Heart left ventricle (tissue), 16 donors: ENCODE data around the gene GAS7. TPM values are rescaled to one million over a fixed set of nuclear protein-coding genes. Genes with fewer than 3 reads are reported as not detected.

Source experiments
- ATAC-seq, 4 donors: fragments of 200-7000 bp; cut with Tn5 transposase; one replicate each; pipeline ENCODE4 v1.9.1; 2020 to 2022; ENCODE audit warnings: moderate library complexity in 4 of 4, mild to moderate bottlenecking in 3 of 4, moderate number of reproducible peaks in 1 of 4
- DNase-seq, 5 donors: peaks; one replicate each; pipeline ENCODE4 v3.0.0-alpha.2; 2020
- H3K27ac ChIP-seq, 12 donors: fragments of 200-600 bp; sonication (generic) in 4 of 12; one replicate each; pipeline versions ENCODE4 v1.5.0 to v1.8.0; 2016 to 2022; ENCODE audit warnings: mild to moderate bottlenecking in 2 of 12
- H3K27me3 ChIP-seq, 9 donors: fragments of 200-600 bp; sonication (generic) in 2 of 9; one replicate each; pipeline versions ENCODE4 v1.5.1 to v1.8.0; 2016 to 2022; ENCODE audit warnings: mild to moderate bottlenecking in 3 of 9
- H3K36me3 ChIP-seq, 9 donors: fragments of 200-600 bp; sonication (generic) in 2 of 9; one replicate each; pipeline versions ENCODE4 v1.5.0 to v1.8.0; 2018 to 2022; ENCODE audit warnings: mild to moderate bottlenecking in 2 of 9
- H3K4me1 ChIP-seq, 12 donors: fragments of 200-600 bp; sonication (generic) in 4 of 12; one replicate each; pipeline versions ENCODE4 v1.5.0 to v1.8.0; 2016 to 2022; ENCODE audit warnings: mild to moderate bottlenecking in 3 of 12
- H3K4me3 ChIP-seq, 12 donors: fragments of 200-600 bp; sonication (generic) in 4 of 12; one replicate each; pipeline versions ENCODE4 v1.5.0 to v1.8.0; 2017 to 2022; ENCODE audit warnings: mild to moderate bottlenecking in 9 of 12, moderate library complexity in 4 of 12
- H3K9me3 ChIP-seq, 12 donors: fragments of 200-600 bp; sonication (generic) in 4 of 12; one replicate each; pipeline versions ENCODE4 v1.5.0 to v1.8.0; 2016 to 2022; ENCODE audit warnings: mild to moderate bottlenecking in 1 of 12
- CTCF ChIP-seq, 12 donors: fragments of 200-600 bp; sonication (generic) in 4 of 12; IDR thresholded peaks; one replicate each; pipeline versions ENCODE4 v1.5.0 to v1.8.0; 2018 to 2022; ENCODE audit warnings: antibody characterized with exemption in 12 of 12, mild to moderate bottlenecking in 5 of 12
- POLR2A ChIP-seq, 2 donors: fragments of 450-650 bp; IDR thresholded peaks; one replicate each; pipeline ENCODE4 v1.6.1; 2017; ENCODE audit warnings: antibody characterized with exemption in 2 of 2, mild to moderate bottlenecking in 2 of 2, moderate library complexity in 2 of 2
- WGBS, 4 donors: extraction: QIAGEN DNeasy Blood & Tissue Kit in 2 of 4; methylation state at CpG; one replicate each; pipeline versions ENCODE4 v1.1.5 to v1.1.7; 2013 to 2018; 5-methylcytosine and 5-hydroxymethylcytosine counted together
- intact Hi-C, 10 donors: fragments of 100-400 bp; cut with DNase I; formaldehyde crosslinking; loops; one replicate each; pipeline versions ENCODE4 v1.11.1 to v1.14.2; 2022
- polyA plus RNA-seq, 2 donors: library from polyadenylated mRNA; stranded (reverse); fragments of 200-250 nt; gene quantifications; one replicate each; pipeline ENCODE4 v1.2.3, GENCODE V29; 2013
- total RNA-seq, 9 donors: library from RNA; depleted of rRNA in 2 of 9; stranded (reverse); fragments of >200 nt in 2 of 9; fragmentation: NEBNext Ultra II Directional in 3 of 9; extraction: Animal tissue kit (Norgen Biotek cat#: 25700) in 3 of 9; gene quantifications; one replicate each; pipeline versions ENCODE4 v1.1.0 to v1.2.4, GENCODE V29; 2016 to 2023
- donor health status: ischemic (EF 13 %, LVEDD 7.1; RV severe dilation, severe dysfunction).
- donor health status: healthy with polysubstance abuse.
- donor health status: DM: no; HTN: yes; CAD: no.
- donor health status: DM: no; HTN: no; CAD: no.
- donor health status: ischemic (EF 25% LVEDD 6.9; RV normal size, moderate dysfunction).
- donor health status: ischemic (EF 25% LVEDD 5.7; RV mildly dilated, moderate dysfunction).
- donor health status: healthy.
- donor health status: DM: yes; HTN: yes; CAD: no.
- donor health status: ischemic (EF 35%, LVEDD 5.7; RV mildly dilated, moderate dysfunction).
- donor health status: nonischemic (EF 11% LVEDD 7.7; RV severe dilation, severe dysfunction).
- donor health status: DM: yes; HTN: yes; CAD: no.
- donor health status: PGD.
- donor health status: ischemic (EF 29% LVEDD 5.4; RV normal size, mild dysfunction).
- donor health status: nonischemic (EF 23%, LVEDD 6.1; RV moderate dilation, normal function).

GAS7 gene
- total and polyA plus RNA-seq, 11 donors: 19.4 to 86.5 (median 65.1) TPM

GRCh38 chr17:10241781-10242180, 43.4 kb upstream of the GAS7 start:
- no peaks in the 10 kb centered on the region for H3K4me1 ChIP-seq
- peaks cover 0 to 3% (median 0%) of the 10 kb centered on the region in 9 donors for H3K27me3 ChIP-seq
- ATAC-seq: no peak
- no peaks in the 10 kb centered on the region for H3K9me3 ChIP-seq
- no peak overlapping the region for H3K27ac ChIP-seq
- no peaks in the 10 kb centered on the region for H3K36me3 ChIP-seq
- intact Hi-C loops: loop anchor here in 1 of 10 donors (10.0 kb wide), 1 partner anchor 73 kb away; no protein-coding TSS in a partner anchor
- 59 to 81% (median 75%) methylated on average over 4 of the region's 4 CpGs for WGBS, 4 donors
- DNase-seq: no peak
- TF ChIP-seq CTCF (IDR thresholded peaks at IDR 0.05) (no peak), POLR2A (IDR thresholded peaks at IDR 0.05) (no peak)
- no peak overlapping the region for H3K4me3 ChIP-seq

GRCh38 chr17:10238661-10239060, 40.3 kb upstream of the GAS7 start:
- intact Hi-C loops: no loop called here
- Histone ChIP-seq H3K4me3 (no peak overlapping the region), H3K27me3 (peaks cover 0 to 3% (median 0%) of the 10 kb centered on the region in 9 donors), H3K9me3 (no peaks in the 10 kb centered on the region), H3K27ac (no peak overlapping the region), H3K36me3 (no peaks in the 10 kb centered on the region), H3K4me1 (no peaks in the 10 kb centered on the region)
- ATAC-seq (no peak), DNase-seq (no peak)
- no peak for TF ChIP-seq POLR2A (IDR thresholded peaks at IDR 0.05)
- no peak for TF ChIP-seq CTCF (IDR thresholded peaks at IDR 0.05)
- WGBS, 4 donors: 49 to 63% (median 60%) methylated on average over 2 of the region's 2 CpGs

GRCh38 chr17:10234033-10234432, 35.6 kb upstream of the GAS7 start:
- no peak for ATAC-seq
- no peak overlapping the region for H3K27ac ChIP-seq
- TF ChIP-seq POLR2A (IDR thresholded peaks at IDR 0.05): no peak
- no peak for TF ChIP-seq CTCF (IDR thresholded peaks at IDR 0.05)
- H3K4me1 ChIP-seq: no peaks in the 10 kb centered on the region
- intact Hi-C loops: loop anchor here in 1 of 10 donors (5.0 kb wide), 1 partner anchor 267 kb away; no protein-coding TSS in a partner anchor
- no peaks in the 10 kb centered on the region for H3K36me3 ChIP-seq
- no peak for DNase-seq
- H3K27me3 ChIP-seq: no peaks in the 10 kb centered on the region
- peaks cover 0 to 7% (median 0%) of the 10 kb centered on the region in 12 donors for H3K9me3 ChIP-seq
- 78 to 86% (median 82%) methylated on average over 5 of the region's 5 CpGs for WGBS, 4 donors
- no peak overlapping the region for H3K4me3 ChIP-seq

- Histone ChIP-seq H3K4me3 (no peak overlapping the region), H3K27me3 (no peaks in the 10 kb centered on the region), H3K4me1 (no peaks in the 10 kb centered on the region), H3K36me3 (no peaks in the 10 kb centered on the region), H3K27ac (no peak overlapping the region), H3K9me3 (peaks cover 0 to 7% (median 0%) of the 10 kb centered on the region in 12 donors)
- WGBS, 4 donors: 84 to 95% (median 89%) methylated on average over 2 of the region's 2 CpGs
- intact Hi-C loops: loop anchor here in 1 of 10 donors (5.0 kb wide), 1 partner anchor 266 kb away; no protein-coding TSS in a partner anchor
- TF ChIP-seq CTCF (IDR thresholded peaks at IDR 0.05) (no peak), POLR2A (IDR thresholded peaks at IDR 0.05) (no peak)
- DNase-seq (no peak), ATAC-seq (no peak)
These were observed 34.8 kb upstream of the GAS7 start for GRCh38 chr17:10233161-10233560.
